ENCODE results near the gene MAPKAP1.
"Not testable (repeated sequence)": the region's sequence is repeated elsewhere in the genome, so short reads cannot be mapped to it uniquely, and the experiment has no call there.

The MAPKAP1 gene

DNA sequence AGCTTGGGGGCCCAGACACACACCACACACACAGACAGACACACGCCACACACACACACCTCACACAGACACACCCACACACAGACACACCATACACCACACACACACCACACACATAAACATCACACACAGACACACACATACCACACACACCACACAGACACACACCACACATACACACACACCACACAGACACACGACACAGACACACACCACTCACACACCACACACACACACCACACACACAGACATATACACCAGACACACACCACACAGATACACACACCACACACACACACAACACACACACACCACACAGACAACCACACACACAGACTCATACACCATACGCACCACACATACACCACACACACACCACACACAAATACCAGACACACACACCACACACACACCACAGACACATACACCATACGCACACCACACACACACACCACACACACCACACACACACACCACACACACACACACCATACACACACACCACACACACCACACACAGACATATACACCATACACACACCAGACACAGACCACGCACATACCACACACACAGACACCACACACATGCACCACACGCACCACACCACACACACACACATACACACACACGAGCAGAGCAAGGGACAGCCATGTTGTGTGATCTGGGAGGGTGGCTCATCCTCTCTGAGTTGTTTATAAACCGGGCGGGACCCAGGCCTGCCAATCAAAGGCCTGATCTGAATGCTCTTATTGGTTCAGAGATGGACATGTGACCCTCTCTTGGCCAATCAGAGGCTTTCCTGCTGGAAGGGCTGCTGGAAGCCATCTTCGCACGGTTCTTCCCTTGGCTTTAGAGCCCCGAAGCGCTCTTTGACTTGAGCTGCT, 297.1 kb downstream of the MAPKAP1 start:
- peak; percentile 69 for DNase-seq (ENCODE audit: low spot score)

DNA sequence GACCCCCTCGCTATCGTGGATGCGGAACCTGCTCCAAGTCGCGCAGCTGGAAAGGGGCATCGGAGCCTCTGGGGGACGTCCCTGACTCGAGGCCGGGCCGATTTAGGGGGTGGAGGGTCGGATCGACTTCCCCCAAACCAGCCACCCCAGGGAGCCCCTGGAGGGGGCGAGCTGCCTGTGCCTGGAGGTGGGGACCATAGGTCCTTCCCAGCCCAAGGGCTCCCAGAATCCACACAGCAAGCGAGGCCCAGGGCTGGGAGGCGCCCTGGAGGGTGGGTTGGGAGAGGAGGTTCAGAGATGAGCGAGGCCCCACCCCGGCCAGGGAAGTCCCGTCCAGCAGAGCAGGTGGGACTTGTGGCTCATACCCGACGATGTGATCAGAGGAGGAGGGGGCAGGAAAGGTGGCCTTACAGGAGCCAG, 297.8 kb downstream of the MAPKAP1 start:
- DNase-seq (ENCODE audit: low spot score), result no peak

DNA sequence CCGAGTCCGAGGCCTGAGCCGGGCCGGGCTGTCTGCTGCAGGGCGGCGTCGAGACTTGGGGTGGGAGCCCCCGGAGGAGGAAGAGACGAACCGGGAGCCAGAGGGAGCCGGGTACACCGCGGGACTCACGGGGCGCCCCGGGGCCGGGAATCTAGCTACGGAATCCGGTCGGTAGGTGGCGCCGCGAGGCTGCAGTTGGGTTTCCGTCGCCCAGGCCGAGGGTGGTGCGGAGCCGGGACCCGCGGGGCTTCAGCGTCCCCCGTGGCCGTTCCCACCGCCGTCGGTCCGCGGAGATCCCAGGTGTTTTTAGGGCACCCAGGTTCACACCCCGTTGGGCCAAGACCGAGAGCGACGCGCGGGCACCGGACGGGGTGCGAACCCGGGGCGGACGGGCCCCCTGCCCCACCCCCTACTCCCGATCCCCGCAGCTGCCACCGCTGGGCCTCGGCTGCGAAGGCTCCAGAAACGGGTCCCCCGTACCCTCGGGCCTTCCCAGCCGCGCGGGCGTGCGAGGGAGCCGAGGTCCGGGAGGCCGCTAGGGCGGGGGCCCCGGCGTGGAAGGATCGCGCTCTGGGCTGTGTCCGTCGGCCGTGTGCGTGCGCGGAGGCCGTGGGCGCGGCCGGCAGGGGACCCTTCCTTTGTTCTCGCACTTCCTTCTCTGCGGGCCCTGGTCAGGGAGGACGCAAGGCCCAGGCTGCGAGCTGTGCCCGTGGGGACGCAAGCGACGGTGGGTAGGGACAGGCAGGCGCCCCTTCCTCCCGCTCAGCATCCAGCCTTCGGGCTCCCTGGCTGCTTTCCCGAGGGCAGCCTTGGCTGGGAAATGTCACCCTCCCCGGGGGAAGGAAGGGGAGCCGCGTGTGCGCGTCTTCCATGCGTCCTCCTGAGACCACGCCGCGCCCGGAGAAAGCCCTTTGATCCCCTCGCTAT, 298.8 kb downstream of the MAPKAP1 start:
- peak; percentile 95 for DNase-seq (ENCODE audit: low spot score)

DNA sequence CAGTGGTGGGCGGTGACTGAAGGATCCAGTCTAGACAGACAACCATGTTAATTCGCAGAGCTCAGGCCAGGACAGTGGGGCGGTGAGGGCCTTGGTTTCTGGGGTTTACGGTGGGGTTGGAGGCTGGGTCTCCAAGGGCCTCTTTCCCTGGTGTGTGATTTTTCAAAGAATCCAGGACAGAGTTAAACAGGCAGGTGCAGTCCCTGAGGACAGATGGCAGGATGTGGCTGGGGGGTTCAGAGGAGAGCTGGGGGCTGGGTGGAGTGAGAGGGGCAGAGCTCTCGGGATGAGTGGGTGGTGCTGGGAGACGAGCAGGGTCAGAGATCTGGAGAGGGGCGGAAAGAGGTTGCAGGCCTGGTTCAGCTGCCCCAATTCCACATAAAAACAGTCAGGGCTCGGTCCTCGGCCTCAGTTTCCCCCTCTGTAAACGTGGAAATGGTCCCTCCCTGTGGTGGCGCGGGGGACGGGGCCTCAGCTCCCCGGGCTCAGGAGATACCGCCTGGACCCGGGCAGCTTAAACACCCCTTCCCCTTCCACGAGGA, 299.5 kb downstream of the MAPKAP1 start:
- DNase-seq (ENCODE audit: low spot score), result no peak

DNA sequence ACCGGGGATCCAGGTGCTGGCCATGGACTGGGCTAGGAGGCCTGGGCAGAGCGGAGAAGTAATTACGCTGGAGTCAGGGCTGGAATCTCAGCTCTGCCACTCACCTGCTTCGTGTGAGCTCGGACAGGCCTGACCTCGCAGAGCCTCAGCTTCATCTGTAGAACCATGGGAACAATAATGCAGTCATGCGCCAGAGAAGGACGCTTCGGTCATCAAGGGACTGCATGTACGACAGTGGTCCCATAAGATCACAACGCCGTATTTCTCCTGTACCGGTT, 300.3 kb downstream of the MAPKAP1 start:
- no peak for DNase-seq (ENCODE audit: low spot score)

DNA sequence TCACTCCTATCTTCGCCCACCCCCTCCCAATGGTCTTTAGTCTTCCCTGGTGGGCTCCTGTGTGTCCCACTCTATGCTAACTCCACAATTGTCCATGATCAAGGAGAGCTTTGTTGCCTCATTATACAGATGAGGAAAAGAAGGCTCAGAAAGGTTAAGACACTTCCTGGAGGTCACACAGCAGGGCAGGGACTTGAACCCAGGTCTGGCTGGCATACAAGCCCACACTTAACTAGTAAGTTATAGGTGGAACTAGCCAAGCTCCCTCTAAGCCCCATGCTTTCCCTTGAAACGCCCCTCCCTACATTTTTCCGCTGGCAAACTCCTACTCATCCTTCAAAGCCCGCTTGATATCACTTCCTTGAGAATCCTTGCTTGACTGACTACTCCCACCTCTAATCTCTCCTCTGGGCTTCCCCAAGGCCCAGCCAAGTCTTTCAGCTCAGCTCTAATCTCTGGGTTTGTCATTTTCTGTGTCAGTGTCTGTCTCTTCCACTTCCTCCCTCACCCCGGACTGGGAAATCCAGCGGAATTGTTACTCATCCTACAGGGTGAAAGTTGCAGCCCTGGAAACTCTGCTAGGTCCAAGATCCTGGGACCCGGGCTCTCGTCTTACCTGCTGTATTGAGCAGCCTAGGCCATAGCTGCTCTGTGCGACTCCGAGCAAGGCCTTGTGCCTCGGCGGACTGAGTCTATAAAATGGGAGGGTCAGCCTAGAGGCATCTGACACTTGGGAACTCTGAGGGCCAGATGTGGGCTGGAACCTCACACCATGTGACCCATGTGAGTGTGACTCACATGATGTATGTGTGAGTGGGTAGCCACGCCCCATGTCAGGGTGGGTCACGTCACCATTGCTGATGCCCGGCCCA, 300.8 kb downstream of the MAPKAP1 start:
- DNase-seq (ENCODE audit: low spot score), result no peak

DNA sequence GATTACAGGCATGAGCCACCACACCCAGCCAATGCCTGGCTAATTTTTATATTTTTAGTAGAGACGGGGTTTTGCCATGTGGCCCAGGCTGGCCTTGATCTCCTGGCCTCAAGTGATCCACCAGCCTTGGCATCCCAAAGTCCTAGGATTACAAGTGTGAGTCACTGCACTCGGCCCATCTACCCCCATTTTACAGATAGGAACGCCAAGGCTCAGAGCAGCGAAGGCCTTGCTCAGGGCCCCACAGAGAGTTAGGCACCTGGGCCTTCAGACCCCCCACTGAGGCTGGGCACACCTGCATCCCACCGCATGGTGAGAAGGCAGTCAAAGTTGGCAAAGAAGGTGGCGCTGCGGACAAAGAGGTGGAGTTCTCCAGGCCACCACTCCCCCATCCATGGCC, 302.3 kb downstream of the MAPKAP1 start:
- DNase-seq (ENCODE audit: low spot score), result no peak

DNA sequence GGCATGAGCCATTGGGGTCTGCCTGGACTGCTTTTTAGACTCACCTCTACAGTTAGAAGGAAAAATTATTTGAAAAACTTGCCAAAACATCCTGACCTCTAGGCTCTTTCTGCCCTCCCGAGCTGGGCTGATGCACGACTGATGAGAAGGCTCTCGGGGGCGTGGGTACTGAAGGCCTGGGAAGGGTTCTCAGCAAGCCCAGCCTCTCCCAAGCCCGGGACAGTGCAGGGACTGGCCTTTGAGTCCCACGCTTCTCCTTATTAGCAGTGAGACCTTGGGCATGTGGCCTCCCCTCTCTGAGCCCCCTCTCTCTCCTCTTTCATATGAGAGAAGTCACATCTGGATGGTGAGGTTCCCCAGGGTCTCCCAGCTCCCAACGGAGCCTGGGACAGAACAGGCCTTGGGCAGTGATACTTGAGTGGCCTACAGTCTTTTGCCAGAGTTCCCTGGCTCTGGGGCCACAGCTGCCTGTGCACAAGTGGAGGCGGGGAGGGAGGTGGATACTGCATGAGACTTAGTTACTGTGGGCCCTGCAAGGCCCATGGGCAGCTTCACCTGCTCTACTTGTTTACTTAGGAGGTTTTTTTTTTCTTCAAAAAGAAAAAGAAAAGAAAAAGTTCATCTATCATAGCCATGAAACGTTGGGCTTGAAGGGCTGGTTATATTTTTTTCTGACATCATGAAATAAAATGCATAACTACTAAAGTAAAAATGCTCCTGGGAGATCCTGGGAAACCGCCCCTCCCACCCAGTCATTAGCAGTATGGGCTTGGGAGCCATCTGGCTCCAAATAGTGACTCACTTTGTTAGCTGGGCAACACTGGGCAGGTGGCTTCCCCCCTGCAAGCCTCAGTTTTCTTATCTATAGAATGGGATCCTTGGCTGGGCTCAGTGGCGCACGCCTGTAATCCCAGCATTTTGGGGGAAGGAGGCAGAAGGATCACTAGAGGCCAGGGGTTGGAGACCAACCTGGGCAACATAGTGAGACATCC, 306.0 kb downstream of the MAPKAP1 start:
- no peak for DNase-seq (ENCODE audit: low spot score)

DNA sequence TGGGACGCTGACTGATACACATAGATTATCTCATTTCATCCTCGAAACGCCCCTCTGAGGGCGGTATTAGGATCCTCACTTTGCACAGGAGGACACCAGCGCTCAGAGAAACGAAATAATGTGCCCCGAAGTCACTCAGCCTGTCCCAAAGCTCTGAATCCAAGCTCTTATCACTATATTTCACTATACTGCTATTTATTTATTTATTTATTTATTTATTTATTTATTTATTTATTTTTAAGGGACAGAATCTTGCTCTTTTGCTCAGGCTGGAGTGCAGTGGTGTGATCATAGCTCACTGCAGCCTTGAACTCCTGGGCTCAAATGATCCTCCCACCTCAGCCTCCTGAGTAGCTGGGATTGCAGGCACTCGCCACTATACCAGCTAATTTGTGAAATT, 306.8 kb downstream of the MAPKAP1 start:
- not testable (repeated sequence) for DNase-seq (ENCODE audit: low spot score)

DNA sequence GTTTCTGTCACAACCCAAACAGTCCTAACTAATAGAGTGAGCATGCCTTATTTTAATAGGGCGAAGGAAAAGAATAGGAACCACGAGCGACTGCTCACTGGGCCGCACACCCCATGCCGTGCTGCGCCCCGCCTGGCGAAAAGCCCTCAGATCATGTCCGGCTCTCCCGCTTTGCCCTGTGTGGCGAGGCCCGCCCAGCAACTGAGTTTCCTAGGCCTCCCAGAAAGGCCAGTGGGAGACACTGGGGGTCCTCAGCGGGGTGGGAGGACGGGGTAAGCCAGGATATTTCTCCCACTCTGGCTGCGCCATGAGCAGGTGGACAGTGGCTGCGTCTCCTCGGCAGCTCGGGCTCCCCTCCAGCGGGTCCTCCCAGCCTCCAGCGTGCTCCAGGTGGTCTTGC, 307.3 kb downstream of the MAPKAP1 start:
- DNase-seq (ENCODE audit: low spot score), result no peak

DNA sequence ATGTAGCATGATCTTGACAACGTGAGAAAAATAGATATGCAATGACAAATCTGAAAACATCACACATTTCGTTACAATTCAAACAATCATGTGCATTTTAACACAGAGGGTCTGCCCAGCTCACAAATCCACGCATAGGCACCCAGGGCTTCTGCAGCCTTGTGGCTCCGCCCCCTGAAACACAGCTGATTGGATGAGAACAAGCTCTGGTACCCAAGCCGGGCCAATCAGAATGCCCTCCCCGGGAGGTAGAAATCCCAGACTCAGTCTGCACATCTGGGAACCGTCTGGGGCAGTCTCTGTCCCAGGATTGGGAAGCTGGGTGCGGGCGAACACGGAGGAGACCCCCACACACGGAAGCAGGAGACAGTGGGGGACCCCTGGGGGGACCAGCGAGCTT, 307.8 kb downstream of the MAPKAP1 start:
- no peak for DNase-seq (ENCODE audit: low spot score)

DNA sequence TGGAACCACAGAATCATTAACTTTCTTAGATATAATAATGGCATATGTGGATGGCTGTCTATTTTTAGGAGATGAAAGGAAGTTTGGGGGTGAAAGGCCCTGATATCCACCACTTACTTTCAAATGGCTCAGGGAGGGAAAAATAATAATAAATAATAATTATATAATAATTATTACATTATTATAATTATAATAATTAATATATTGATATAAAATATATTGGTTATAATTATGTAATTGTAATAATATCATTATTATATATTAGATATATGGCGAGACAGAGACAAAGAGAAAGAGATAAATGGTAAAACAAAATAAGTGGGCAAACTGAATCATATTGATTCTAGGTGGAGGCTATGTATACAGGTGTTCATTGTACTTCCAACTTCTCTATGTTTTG, 308.8 kb downstream of the MAPKAP1 start:
- DNase-seq (ENCODE audit: low spot score), result no peak

DNA sequence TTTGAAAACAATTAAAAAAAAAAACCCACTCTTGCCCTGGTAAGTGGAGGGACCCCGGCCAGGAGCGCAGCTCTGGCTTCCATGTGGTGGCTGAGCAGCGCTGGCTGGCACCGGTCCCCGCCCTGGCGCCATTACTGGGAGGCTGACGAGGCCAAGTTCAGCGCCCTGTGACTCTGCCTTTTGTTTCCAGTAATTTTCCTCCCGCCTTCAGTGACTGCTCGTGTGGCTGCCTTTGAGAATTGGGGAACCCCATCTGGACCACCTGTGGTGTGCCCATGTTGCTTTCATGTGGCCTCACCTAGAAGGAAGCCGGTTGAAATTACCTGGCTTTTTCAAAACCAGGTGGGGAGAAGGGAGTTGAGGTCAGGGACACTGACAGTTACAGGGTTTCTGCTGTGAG, 309.3 kb downstream of the MAPKAP1 start:
- no peak for DNase-seq (ENCODE audit: low spot score)

DNA sequence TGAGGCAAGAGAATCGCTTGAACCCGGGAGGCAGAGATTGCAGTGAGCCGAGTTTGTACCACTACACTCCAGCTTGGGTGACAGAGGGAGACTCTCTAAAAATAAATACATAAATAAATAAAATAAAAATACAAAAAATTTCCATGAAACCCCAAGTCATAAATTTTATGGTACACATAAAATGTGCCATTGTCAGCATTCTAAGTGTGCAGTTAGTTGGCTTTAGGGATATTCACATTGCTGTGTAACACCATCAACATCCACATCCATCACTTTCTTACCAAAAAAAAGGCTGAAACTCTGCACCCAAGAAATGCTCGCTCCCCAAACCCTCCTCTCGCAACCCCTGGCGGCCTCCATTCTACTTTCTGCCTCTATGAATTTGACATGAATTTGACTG, 310.2 kb downstream of the MAPKAP1 start:
- DNase-seq (ENCODE audit: low spot score), result no peak

DNA sequence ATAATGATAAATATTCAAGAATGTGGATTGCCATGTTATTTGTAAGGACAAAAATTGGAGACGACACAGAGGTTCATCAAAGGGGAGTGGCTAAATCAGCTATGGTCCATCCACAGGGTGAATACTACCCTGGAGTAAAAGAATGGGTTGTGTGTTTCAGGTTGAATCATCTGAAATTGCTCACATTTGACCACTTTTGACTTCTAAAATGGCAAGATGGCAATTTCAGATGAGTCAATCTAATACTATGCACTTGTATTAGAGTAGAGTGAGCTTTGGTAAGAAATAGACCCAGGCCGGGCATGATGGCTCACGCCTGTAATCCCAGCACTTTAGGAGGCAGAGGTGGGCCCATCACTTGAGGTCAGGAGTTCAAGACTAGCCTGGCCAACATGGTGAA, 313.6 kb downstream of the MAPKAP1 start:
- DNase-seq (ENCODE audit: low spot score), result peak; percentile 44

DNA sequence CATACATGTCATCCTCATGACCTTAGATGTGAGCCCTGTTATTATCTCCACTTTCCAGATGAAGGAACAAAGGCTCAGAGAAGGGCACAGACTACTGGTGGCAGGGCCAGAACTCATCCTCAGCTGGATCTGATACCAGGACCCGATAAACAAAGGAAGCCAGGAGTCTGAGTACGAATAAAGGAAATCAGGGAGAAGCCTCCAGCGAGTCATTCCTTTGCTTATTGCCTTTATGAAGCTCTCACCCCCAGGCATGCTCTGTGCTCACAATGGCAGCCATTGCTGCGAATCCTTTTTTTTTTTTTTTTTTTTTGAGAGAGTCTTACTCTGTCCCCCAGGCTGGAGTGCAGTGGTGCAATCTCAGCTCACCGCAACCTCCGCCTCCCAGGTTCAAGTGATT, 315.3 kb downstream of the MAPKAP1 start:
- DNase-seq (ENCODE audit: low spot score), result no peak

DNA sequence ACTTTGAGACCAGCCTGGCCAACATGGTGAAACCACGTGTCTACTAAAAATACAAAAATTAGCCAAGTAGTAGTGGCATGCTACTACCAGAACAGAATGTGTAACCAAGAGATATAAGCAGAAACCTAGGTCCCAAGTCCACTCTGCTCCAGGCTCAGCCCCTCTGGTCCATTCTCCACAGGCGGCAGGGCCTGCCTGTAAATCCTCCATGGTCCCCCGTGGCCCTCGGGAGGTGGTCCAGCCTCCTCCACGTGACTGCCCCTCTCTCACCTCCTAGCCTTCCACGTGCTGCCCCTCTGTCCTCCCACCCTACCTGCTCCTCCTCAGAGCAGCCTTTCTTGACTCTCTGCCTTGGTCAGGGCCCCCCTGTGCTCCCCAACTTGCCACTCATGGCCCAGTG, 318.0 kb downstream of the MAPKAP1 start:
- no peak for DNase-seq (ENCODE audit: low spot score)

DNA sequence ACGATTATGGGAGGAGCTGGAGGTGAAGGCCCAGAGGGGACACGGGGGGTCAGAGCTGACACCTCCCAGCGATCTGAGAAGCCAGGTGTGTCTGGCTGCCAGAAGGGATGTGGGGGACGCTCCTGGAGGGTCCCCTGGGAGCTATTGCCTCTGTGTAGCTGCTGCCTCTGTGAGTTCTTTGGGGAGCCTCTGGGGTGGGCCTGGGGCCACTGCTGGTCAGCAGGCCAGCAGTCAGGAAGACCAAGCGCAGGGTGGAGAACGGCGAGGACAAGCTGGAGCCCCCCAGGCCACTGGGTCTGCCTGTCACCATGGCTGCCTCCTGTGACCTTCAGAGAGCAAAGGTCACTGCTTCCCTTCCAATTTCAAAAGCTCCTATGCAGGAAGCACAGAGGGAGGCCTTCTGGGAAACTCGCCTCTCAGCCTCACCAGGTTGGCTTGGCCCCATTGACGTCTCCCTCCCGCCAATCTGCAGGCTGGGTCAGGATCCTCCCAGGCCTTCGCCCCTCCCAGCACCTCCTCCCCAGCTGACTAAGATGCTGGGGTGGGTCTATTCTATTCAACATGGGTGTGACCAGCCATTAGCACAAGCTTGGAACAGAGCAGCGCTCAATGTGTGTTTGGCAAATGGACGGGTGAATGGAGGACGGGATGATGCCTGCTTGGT, 319.0 kb downstream of the MAPKAP1 start:
- DNase-seq (ENCODE audit: low spot score), result no peak
